Stimulated activated CD8-positive, alpha-beta memory T cell treated with anti-CD3 and anti-CD28 coated beads, Interleukin-7, amount 100 ng/mL, for 48 hours (primary cell): Measurements from ENCODE around the gene MYL12A.

Source experiments
- DNase-seq, 2 donors: peaks; one replicate each; pipeline ENCODE4 v3.0.0-alpha.2; 2020; ENCODE audit warnings: low read depth in 1 of 2; ENCODE audit errors: extremely low read depth in 1 of 2

Gene MYL12A

DNA sequence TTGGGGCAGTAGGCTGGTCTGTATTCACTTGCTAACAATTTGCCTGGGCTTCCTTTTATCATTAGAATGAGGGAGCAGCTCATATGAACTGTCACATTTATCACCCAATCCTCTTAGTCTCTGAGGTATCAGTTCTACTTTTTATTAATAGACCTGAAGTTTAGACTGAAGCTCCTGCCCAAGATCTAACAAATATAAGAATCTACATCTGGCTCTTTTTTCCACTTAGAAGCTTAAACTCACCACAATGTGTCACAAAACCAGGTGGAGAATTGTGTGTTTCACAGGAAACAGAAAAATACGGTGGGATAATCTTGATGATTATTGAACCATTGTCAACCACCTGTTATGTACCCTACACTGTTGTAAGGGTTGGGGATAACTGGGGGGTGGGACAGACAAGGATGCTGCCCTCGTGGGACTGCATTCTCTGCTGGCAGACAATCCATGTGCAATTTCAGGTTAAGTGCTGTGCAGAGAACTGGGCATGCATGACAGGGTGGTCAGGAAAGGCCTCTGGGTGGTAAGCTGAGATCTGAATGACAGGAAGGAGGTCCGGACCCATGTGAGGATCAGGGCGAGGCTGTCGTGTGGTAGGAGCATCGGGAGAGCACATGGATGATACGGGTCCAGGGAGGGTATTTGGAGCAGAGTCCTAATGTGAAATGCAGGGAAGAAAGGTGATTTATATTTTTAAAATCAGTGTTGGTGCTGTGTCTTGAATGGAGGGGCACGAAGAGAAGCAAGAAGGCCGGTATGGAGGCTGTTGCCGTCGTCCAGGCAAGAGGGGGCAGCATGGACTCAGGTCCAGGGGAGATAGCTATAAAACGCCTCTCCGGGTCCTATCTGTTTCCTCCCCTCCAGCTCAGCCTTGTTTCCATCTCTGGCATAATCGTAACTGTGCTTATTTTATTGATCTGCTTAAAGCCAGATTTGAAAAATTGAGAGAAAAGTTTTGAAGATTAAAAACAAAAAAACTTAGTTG is 31.9 kb downstream of the MYL12A start:
- no peak for DNase-seq

DNA sequence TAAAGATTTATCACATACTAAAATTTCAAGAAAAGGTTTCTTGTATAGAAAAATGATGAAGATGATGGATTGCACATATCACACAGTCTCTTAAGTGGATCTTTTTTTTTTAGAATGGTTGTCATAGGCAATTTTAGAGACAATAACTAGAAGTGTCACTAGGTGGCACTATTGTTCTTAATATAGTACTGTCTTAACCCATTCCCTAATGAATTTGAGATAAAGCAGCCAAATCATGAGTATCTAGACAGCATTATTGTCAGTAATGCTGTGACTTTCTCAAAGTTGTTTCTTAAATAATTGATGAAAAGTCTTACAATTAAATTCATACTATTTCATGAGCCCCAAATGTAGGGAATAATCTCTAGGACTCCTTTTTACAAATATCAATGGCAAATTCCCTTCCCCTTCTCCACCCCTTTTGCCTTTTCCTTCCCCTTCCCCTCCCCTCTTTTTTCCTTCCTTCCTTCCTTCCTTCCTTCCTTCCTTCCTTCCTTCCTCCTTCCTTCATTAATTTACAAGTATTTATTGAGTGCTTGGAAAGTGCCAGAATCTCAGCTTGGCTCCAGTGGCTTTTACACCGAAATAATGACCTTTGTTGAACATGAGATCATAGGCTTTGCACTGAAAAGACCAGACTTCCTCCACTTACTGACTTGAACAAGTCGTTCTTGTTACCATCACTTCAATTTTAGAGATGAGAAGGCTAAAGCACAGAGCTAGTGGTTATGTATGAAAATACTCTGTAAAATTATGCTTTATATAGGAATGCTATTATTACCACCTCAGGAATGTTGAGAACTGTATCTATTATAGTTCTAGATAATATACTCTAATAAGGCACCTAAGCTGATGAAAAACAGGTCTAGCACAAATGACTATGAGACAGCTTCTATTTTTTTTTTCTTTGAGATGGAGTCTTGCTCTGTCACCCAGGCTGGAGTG is 34.1 kb downstream of the MYL12A start:
- DNase-seq: no peak

DNA sequence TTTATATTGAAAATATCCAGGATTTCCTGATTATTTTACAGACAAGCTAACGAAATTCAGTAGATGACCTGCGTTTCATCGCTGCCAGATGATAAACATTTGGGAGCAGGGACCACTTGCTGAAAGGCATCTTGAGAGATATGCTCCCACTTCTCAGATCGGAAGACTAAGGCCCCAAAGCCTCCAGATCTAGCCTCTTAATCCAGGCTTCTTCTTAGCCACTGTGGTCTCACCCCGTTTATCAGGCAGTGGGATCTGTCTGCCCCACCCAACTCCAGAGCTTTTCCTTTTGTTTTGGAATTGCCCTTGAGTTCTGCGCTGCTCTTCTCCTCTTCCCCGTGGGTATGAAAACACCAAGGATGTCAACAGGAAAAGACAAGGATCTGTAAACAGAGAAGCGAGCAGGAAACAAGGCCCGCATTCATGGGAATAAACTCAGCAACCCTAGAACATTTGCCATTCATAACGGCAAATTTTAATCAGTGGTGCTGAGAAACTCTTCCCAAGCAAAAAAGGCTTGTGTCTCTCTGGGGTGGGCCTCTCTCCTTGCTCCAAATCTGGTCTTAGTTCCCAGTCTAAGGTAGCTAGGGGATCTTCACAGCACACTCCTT is 35.8 kb downstream of the MYL12A start:
- no peak for DNase-seq

DNA sequence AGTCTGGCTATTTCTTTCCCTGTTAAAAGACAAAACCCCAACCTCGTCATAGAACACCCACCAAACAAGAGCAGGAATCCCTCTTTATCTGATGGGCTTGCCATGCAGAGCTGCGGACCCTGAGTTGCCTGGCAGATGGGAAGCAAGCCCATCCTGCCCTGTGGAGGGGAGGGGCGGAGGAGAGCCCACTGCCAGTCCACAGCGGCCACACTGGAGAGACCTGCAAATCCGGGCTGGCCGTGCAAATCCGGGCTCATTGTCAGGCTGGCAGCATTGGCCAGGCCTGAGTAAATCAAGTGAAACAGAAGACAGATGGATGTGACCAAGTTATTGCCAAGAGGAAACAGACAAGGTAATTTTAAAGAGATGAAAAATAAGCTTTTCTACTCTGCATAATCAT is 36.3 kb downstream of the MYL12A start:
- DNase-seq: no peak

DNA sequence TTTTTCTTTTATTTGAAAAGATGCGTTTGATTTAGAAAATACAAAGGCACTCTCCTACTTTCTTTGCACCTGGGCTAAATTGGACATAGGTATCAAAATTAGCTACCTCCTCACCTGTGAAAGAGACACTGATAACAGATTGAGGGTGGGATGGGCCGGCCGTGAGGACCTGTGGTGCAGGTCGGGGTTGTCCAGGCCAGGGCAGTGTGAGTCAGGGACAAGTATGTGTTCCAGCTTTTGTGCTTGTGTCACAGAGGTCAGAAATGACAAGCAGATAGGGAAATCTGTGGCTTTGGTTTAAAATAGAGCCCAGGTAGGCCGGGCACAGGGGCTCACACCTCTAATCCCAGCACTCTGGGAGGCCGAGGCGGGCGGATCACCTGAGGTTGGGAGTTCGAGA is 36.9 kb downstream of the MYL12A start:
- DNase-seq: no peak

DNA sequence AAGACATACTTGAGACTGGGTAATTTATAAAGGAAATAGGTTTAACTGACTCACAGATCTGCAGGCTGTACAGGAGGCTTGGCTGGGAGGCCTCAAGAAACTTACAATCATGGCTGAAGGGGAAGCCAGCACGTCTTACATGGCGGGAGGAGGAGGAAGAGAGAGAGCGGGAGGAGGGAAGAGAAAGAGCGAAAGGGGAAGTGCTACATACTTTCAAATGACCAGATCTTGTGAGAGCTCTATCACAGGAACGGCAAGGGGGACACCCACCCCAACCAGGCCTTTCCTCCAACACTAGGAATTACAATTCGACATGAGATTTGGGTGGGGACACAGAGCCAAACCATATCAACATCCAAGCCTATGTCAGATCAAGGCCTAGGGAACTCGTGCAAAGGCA is 38.6 kb downstream of the MYL12A start:
- DNase-seq: no peak

DNA sequence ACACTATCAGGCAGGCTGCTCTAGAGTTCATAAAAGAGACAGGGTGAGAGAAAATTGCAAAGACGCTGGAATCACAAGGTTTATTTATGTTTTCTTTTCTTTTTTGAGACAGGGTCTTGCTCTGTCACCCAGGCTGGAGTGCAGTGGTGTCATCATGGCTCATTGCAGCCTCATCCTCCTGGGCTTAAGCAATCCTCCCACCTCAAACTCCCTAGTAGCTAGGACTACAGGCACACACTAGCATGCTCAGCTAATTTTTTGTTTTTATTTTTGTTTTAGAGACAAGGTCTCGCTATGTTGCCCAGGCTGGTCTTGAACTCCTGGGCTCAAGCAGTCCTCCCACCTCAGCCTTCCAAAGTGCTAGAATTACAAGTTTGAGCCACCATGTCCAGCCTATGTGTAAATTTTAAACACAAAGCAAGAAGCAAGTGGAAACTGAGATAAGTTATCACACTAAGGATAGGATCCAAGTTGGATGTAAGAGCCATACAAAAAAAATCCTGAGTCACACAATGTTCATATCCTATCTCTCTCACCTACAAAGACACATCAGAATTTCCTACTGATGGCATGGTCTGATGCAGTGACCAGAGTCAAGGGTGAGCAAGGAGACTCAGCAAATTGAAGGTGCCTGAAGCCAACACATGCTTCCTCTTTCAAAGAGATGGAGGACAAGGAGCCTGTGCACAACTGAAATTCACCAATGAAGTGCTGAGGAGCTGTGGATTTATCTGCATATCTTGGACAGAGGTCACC is 45.8 kb downstream of the MYL12A start:
- DNase-seq: no peak

DNA sequence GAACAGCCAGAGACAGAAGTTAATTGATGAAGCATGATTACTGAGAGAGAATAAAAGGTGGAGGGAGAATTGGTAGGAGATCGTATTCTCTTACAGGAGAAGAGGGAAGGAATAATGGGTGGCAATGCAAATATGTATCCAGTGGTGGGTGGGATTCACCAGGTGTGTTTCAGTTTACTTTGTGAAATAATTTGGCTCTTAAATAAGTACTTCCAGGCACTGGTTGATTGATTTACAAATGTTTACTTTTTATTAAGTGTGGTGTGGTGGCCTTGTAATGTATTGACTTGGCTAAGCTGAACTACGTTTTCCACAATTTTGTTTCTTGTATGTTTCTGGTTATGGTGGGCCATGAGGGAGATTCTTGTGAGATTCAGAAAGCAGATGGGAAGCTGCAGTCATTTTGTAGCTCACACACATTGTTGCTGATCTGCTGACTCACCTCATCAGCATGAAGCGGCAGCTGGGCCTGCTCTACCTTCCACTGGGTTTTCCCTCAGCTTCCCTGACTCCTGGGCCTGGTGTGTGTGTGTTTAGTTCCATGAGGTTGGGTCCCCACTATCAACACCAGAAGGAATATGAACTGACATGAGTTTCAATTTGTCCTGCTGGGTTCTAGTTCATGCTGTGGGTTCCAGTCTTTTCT is 47.0 kb downstream of the MYL12A start:
- no peak for DNase-seq

DNA sequence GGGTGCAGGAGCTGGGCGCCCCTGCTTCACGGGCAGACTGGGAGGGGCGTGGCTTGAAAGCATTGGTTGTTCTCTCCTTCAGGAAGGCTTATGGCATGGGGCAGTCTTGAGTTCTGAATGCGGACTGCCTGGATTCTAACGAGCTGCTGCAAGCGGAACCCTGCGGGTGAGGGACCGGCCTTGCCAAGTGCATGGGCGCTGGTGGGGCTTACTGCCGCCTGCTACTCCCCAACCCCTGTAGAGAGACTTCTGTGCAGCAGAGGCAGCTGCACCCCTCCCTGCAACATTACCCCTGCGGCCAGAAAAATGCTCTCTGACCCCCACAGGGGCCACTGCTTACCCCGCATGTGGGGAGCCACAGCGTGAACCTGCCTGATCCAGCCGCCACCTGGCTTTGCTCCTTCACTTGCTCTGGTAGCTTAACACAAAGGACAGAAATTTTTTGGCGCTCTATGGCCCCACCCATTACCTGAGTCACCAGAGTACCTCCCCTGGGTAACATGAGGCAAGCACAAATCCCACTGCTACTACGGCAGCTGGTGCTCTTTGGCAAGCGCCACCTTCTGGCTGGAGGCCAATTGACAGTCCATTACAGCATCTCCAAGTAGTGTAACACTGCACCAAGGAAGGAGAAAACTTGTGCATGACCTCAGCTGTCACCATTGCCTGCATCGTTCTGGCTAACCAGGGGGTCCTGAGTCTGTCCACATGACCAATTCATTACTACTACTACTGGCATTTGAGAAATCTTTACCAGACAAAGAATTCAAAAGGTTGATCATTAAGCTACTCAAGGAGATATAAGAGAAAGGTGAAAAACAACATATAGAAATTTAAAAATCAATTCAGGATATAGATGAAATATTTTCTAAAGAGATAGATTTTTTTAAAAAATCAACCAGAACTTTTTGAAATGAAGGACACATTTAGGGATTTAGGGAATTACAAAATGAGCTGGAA is 49.7 kb downstream of the MYL12A start:
- peak; percentile 76 to 91 for DNase-seq

DNA sequence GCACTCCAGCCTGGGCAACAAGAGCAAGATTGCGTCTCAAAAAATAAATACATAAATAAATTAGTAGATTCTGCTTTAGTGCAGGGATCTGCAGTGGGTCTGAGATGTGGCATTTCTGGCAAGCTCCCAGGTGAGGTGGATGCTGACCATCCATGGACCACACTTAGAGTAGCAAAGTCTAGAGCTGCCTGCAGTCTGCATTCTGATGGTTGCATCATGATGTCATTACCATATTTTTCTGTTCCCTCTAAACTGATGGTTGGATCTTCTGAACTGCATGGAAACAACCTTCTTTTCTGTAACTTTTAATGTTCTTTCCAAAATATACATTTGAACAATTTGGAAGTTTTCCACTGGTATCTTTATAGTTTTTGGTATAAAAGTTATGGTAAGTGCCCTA is 57.2 kb downstream of the MYL12A start:
- DNase-seq: no peak

DNA sequence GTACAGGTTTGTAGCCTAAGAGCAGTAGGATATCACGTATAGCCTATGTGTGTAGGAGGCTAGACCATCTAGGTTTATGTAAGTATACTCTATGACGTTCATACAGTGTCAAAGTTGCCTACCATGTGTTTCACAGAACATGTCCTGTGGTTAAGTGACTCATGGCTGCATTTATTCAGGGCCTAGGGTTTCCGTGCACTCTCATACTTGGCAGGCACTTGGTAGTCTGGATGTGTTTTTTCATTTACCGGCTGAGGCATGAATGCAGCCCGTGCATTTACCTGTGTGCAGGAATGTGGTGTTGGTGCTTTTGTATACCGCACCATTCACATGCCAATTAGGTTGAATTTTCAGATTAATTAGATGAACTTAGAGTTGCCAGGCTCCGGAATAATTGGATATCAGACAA is 57.8 kb downstream of the MYL12A start:
- peak in 1 of 2 donors; percentile 44 for DNase-seq
